ENCODE data around the gene P3R3URF.

- TF ChIP-seq CTCF (IDR thresholded peaks at IDR 0.05) (no peak), POLR2A (IDR thresholded peaks at IDR 0.05) (no peak)
Measured at GRCh38 chr1:46176211-46176865, at the start of gene P3R3URF.
